Thyroid gland (tissue), 4 donors: ENCODE data around the gene NHSL1.
"Not testable (repeated sequence)": the region's sequence is repeated elsewhere in the genome, so short reads cannot be mapped to it uniquely, and the experiment has no call there.

ENCODE experiments used
- CTCF ChIP-seq, 6 experiments: fragments of 200-600 bp in 3 of 6; fragments of 450-650 bp in 3 of 6; sonication (generic) in 3 of 6; IDR thresholded peaks; one replicate each; pipeline ENCODE4 v1.5.1; 2016 to 2019; ENCODE audit warnings: antibody characterized with exemption in 6 of 6, mild to moderate bottlenecking in 2 of 6, inconsistent platforms in 1 of 6, moderate library complexity in 1 of 6
- POLR2A ChIP-seq, 2 donors: fragments of 450-650 bp; IDR thresholded peaks; one replicate each; pipeline ENCODE4 v1.6.1; 2017; ENCODE audit warnings: antibody characterized with exemption in 2 of 2, mild to moderate bottlenecking in 2 of 2, moderate library complexity in 1 of 2

- not testable (repeated sequence) for TF ChIP-seq POLR2A, CTCF (IDR thresholded peaks at IDR 0.05)
Observed at GRCh38 chr6:138425256-138425655, 74.0 kb downstream of the NHSL1 start.
